Fibroblast of lung (primary cell): ENCODE measurements around the gene FAM118A. TPM values are rescaled to one million over a fixed set of nuclear protein-coding genes. Genes with fewer than 3 reads are reported as not detected.

Experiments
- DNase-seq, 2 donors: peaks; one replicate each; pipeline versions ENCODE4 v3.0.0 to v3.0.0-alpha.2; 2010; ENCODE audit warnings: low read depth in 2 of 2
- H2AFZ ChIP-seq: 2 replicates; pipeline ENCODE4 v1.5.1; 2012; ENCODE audit warnings: low read length, control low read depth, inconsistent platforms
- H3K27ac ChIP-seq: 2 replicates; pipeline ENCODE4 v1.5.1; 2011; ENCODE audit warnings: low read length, control low read depth; ENCODE audit not compliant: insufficient read depth
- H3K27me3 ChIP-seq: 2 replicates; pipeline ENCODE4 v1.5.1; 2011; ENCODE audit warnings: mild to moderate bottlenecking, low read length; ENCODE audit not compliant: control insufficient read depth, insufficient read depth
- H3K36me3 ChIP-seq: 2 replicates; pipeline ENCODE4 v1.5.1; 2011; ENCODE audit warnings: low read length; ENCODE audit not compliant: control insufficient read depth, insufficient read depth
- H3K4me1 ChIP-seq: 2 replicates; pipeline ENCODE4 v1.5.1; 2011; ENCODE audit warnings: low read length; ENCODE audit not compliant: control insufficient read depth, insufficient read depth; ENCODE audit errors: extremely low read depth
- H3K4me2 ChIP-seq: 2 replicates; pipeline ENCODE4 v1.5.1; 2011; ENCODE audit warnings: low read length, control low read depth; ENCODE audit not compliant: insufficient read depth; ENCODE audit errors: extremely low read depth
- H3K4me3 ChIP-seq, 4 experiments: fragments of 200-600 bp in 1 of 4; sonication (generic) in 1 of 4; replicated peaks in 1 of 4; 2 replicates each; pipeline ENCODE4 v1.5.1; 2011 to 2016; ENCODE audit warnings: low read length in 4 of 4, low read depth in 3 of 4, mild to moderate bottlenecking in 3 of 4, control low read depth in 2 of 4, inconsistent platforms in 1 of 4, mixed read lengths in 1 of 4; ENCODE audit not compliant: insufficient read depth in 1 of 4; ENCODE audit errors: control extremely low read depth in 1 of 4
- H3K79me2 ChIP-seq: 2 replicates; pipeline ENCODE4 v1.5.1; 2012; ENCODE audit warnings: mild to moderate bottlenecking, low read length, inconsistent platforms; ENCODE audit not compliant: control insufficient read depth, insufficient read depth
- H3K9ac ChIP-seq: 2 replicates; pipeline ENCODE4 v1.5.1; 2011; ENCODE audit warnings: mild to moderate bottlenecking, low read length, control low read depth; ENCODE audit not compliant: insufficient read depth
- H3K9me3 ChIP-seq: 2 replicates; pipeline ENCODE4 v1.5.1; 2012; ENCODE audit warnings: low read depth, low read length; ENCODE audit not compliant: control insufficient read depth, insufficient read depth
- H4K20me1 ChIP-seq: 2 replicates; pipeline ENCODE4 v1.5.1; 2011; ENCODE audit warnings: low read length; ENCODE audit not compliant: control insufficient read depth, insufficient read depth; ENCODE audit errors: extremely low read depth
- CTCF ChIP-seq, 2 donors: IDR thresholded peaks in 1 of 2; conservative IDR thresholded peaks in 1 of 2; 1 replicate in 1 of 2; 2 replicates in 1 of 2; pipeline ENCODE4 v1.5.1; 2011 to 2012; ENCODE audit warnings: low read length in 2 of 2, control low read depth in 1 of 2, inconsistent platforms in 1 of 2, low read depth in 1 of 2, mild to moderate bottlenecking in 1 of 2
- EZH2 ChIP-seq: IDR thresholded peaks from 2 replicates; pipeline ENCODE4 v1.5.1; 2012; ENCODE audit warnings: low read length, control low read depth, mild to moderate bottlenecking; ENCODE audit errors: missing control alignments
- polyA plus RNA-seq, 2 donors: library from polyadenylated mRNA; depleted of rRNA in 1 of 2; stranded (reverse) in 1 of 2; unstranded in 1 of 2; fragments of >200 nt; gene quantifications; 2 replicates each; pipeline ENCODE4 v1.2.1, GENCODE V29; 2011 to 2012; ENCODE audit warnings: missing spikeins in 1 of 2
- total RNA-seq: library from RNA; depleted of rRNA; stranded (reverse); fragments of >200 nt; gene quantifications from 2 replicates; pipeline ENCODE4 v1.2.1, GENCODE V29; 2014

Gene FAM118A
- total and polyA plus RNA-seq, 2 donors (not counting 1 experiment from before 2014, with no cell fraction given), result 16.5 to 18.0 TPM

DNA sequence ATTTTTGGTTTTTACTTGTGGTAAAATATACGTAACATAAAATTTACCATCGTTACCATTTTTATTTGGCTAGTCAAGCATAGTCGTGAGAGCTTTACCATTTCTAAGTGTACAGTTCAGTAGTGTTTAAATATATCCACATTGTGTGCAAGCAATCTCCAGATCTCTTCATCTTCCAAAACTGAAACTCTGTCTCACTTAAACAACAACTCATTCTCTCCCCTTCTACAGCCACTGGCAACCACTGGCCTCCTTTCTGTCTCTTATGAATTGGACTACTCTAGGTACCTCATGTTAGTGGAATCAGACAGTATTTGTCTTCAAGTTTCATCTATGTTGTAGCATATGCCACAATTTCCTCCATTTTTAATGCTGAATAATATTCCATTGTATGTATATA lies 66.3 kb downstream of the FAM118A start:
- DNase-seq, result no peak
- Histone ChIP-seq H3K27ac (no peak overlapping the region), H3K27me3 (no peaks in the 10 kb centered on the region), H3K9me3 (no peaks in the 10 kb centered on the region), H4K20me1 (no peaks in the 10 kb centered on the region), H2AFZ (no peak overlapping the region), H3K4me1 (no peaks in the 10 kb centered on the region), H3K79me2 (no peaks in the 10 kb centered on the region), H3K9ac (no peak overlapping the region), H3K4me3 (no peak overlapping the region), H3K4me2 (no peak overlapping the region), H3K36me3 (no peaks in the 10 kb centered on the region)
- no peak for TF ChIP-seq CTCF (conservative IDR thresholded peaks at IDR 0.05 in 1 of 2, IDR thresholded peaks at IDR 0.05 in 1 of 2; ENCODE audit: low read depth in 1 of 2, low read length in 2 of 2)
- no peak for TF ChIP-seq EZH2

- Histone ChIP-seq H3K4me3 (no peak overlapping the region), H3K27ac (no peak overlapping the region), H3K9ac (no peak overlapping the region), H3K36me3 (no peaks in the 10 kb centered on the region), H3K79me2 (no peaks in the 10 kb centered on the region), H3K9me3 (no peaks in the 10 kb centered on the region), H3K4me1 (no peaks in the 10 kb centered on the region), H3K27me3 (no peaks in the 10 kb centered on the region), H2AFZ (no peak overlapping the region), H3K4me2 (no peak overlapping the region), H4K20me1 (no peaks in the 10 kb centered on the region)
- no peak for TF ChIP-seq EZH2
- TF ChIP-seq CTCF (conservative IDR thresholded peaks at IDR 0.05 in 1 of 2, IDR thresholded peaks at IDR 0.05 in 1 of 2; ENCODE audit: low read depth in 1 of 2, low read length in 2 of 2), result no peak
- peak in 1 of 2 donors; percentile 8 for DNase-seq
Observed at GRCh38 chr22:45376703-45377102, 67.0 kb downstream of the FAM118A start.

DNA sequence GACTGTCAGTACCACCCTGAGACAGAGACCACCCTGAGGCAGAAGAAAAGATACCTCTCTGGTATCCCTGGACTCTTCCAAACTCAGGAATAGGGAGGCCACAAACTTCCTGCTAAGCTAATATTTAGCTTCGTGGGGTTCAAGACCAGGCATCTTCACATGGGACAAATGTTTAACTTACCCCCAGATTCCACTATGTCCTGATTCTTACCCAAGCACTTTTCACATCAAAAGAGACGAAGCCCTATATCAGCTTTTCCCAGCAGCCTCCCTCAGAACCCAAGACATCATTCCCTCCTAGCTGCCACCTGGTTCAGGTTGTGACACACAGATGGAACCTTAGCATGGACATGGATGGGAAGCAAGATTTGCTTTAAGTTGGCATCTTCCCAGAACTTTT lies 71.6 kb downstream of the FAM118A start:
- no peaks in the 10 kb centered on the region for H4K20me1 ChIP-seq
- H3K27me3 ChIP-seq, result no peaks in the 10 kb centered on the region
- H3K9ac ChIP-seq, result no peak overlapping the region

More for the DNA sequence above, 71.6 kb downstream of the FAM118A start:
- Histone ChIP-seq H3K4me1 (no peaks in the 10 kb centered on the region), H3K79me2 (no peaks in the 10 kb centered on the region), H3K4me3 (no peak overlapping the region), H3K9me3 (no peaks in the 10 kb centered on the region), H2AFZ (no peak overlapping the region), H3K36me3 (no peaks in the 10 kb centered on the region), H3K4me2 (no peak overlapping the region), H3K27ac (no peak overlapping the region)
- DNase-seq, result no peak
- TF ChIP-seq EZH2, result no peak
